Caco-2 (cell line): ENCODE data around the gene RBM46. TPM values are rescaled to one million over a fixed set of nuclear protein-coding genes. Genes with fewer than 3 reads are reported as not detected.

Source experiments
- BruUV-seq: library from RNA; stranded (reverse); fragments of 400-500 nt; replicated peaks from 2 replicates; lab custom pipeline; 2021; lab: Mats Ljungman, UMichigan
- CTCF ChIA-PET: fragments of 300-600 bp; sonication (Branson Sonifier 250); formaldehyde crosslinking; loops from one replicate; lab custom pipeline; 2022; ENCODE audit warnings: antibody characterized with exemption; lab: Charles Lee
- POLR2A ChIA-PET: fragments of 300-600 bp; sonication (Branson Sonifier 250); formaldehyde crosslinking; loops from one replicate; lab custom pipeline; 2022; ENCODE audit warnings: antibody characterized with exemption; lab: Charles Lee
- DNase-seq, 2 experiments: peaks; one replicate each; pipeline versions ENCODE4 v3.0.0 to v3.0.0-alpha.2; 2020 to 2022
- H3K27me3 ChIP-seq: replicated peaks from 2 replicates; pipeline ENCODE4 v1.6.0; 2011; ENCODE audit warnings: low read length; ENCODE audit not compliant: control insufficient read depth, insufficient read depth
- H3K36me3 ChIP-seq: 2 replicates; pipeline ENCODE4 v1.5.1; 2011; ENCODE audit warnings: low read length; ENCODE audit not compliant: control insufficient read depth, insufficient read depth
- H3K4me1 ChIP-seq: fragments of 250-450 bp; sonication (Bioruptor Pico); 2 replicates; pipeline ENCODE4 v1.5.1; 2020; ENCODE audit warnings: mild to moderate bottlenecking
- H3K4me3 ChIP-seq: 2 replicates; pipeline ENCODE4 v1.5.1; 2011; ENCODE audit warnings: low read depth, mild to moderate bottlenecking, control low read depth, low read length
- H3K9me3 ChIP-seq: fragments of 250-450 bp; sonication (Bioruptor Pico); 2 replicates; pipeline ENCODE4 v1.5.1; 2020; ENCODE audit warnings: mild to moderate bottlenecking, moderate library complexity
- H3K27ac Mint-ChIP-seq: one replicate; pipeline ENCODE4 v1.8.0; 2022; ENCODE audit warnings: mixed read lengths; ENCODE audit not compliant: unreplicated experiment
- H3K27me3 Mint-ChIP-seq: one replicate; pipeline ENCODE4 v1.8.0; 2022; ENCODE audit warnings: mixed read lengths; ENCODE audit not compliant: insufficient read depth, unreplicated experiment
- H3K36me3 Mint-ChIP-seq: one replicate; pipeline ENCODE4 v1.8.0; 2022; ENCODE audit warnings: mild to moderate bottlenecking, mixed read lengths; ENCODE audit not compliant: insufficient read depth, unreplicated experiment
- H3K4me1 Mint-ChIP-seq: one replicate; pipeline ENCODE4 v1.8.0; 2022; ENCODE audit warnings: low read depth, mixed read lengths; ENCODE audit not compliant: unreplicated experiment
- H3K4me3 Mint-ChIP-seq: one replicate; pipeline ENCODE4 v1.8.0; 2022; ENCODE audit warnings: mild to moderate bottlenecking, moderate library complexity, mixed read lengths; ENCODE audit not compliant: unreplicated experiment
- H3K9me3 Mint-ChIP-seq: one replicate; pipeline ENCODE4 v1.8.0; 2022; ENCODE audit warnings: mixed read lengths; ENCODE audit not compliant: unreplicated experiment
- CTCF ChIP-seq, 2 experiments: fragments of 200-600 bp in 1 of 2; IDR thresholded peaks; 1 replicate in 1 of 2; 2 replicates in 1 of 2; pipeline versions ENCODE4 v1.5.1 to v1.8.0; 2011 to 2022; ENCODE audit warnings: antibody characterized with exemption in 1 of 2, control low read depth in 1 of 2, inconsistent platforms in 1 of 2, low read depth in 1 of 2, low read length in 1 of 2, mild to moderate bottlenecking in 1 of 2, moderate library complexity in 1 of 2; ENCODE audit not compliant: insufficient read depth in 1 of 2, severe bottlenecking in 1 of 2, unreplicated experiment in 1 of 2
- intact Hi-C: fragments of 100-400 bp; cut with micrococcal nuclease; formaldehyde crosslinking; loops from one replicate; pipeline ENCODE4 v1.10.0; 2022; ENCODE audit not compliant: unreplicated experiment
- total RNA-seq: library from RNA; stranded (reverse); gene quantifications from 2 replicates; pipeline ENCODE4 v1.2.3, GENCODE V29; 2022

The RBM46 gene
- total RNA-seq, 1 experiment from 2014 or later: not detected

DNA sequence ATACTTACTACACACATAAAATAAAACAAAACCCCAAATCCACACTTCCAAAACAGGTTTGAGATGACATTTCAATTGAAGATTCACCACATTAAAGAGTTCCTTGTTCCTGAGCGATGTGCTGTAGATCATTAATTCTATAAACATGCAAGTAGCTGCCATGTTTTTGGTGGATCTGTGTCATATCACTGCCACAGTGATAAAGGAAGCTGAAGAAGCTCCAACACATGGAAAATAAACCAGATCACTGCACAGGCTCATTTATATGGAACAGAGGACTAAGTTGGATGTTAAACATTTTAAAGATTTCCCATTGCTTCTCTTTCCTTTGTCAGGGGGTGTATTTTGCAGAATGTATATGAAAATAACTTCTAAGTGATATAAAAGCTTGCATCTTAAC lies 2.8 kb upstream of the RBM46 start:
- H3K4me1 Mint-ChIP-seq: no peaks in the 10 kb centered on the region
- no peaks in the 10 kb centered on the region for H3K9me3 Mint-ChIP-seq
- Histone ChIP-seq H3K4me3 (no peak overlapping the region), H3K27me3 (no peaks in the 10 kb centered on the region; the same call in 1 of the 2 replicates), H3K4me1 (no peaks in the 10 kb centered on the region), H3K9me3 (0 out of 2 replicates have a peak, but pooled peaks cover 2% of the 10 kb centered on the region), H3K36me3 (no peaks in the 10 kb centered on the region)
- ChIA-PET CTCF (interaction anchor here (0.6 to 1.5 kb wide), 2 partner anchors 34 to 155 kb away, joined by 3 to 5 read pairs; partner anchors contain the start of gene LRAT), POLR2A (no interaction called here)
- no TSS peak for BruUV-seq
- no peak for TF ChIP-seq CTCF (IDR thresholded peaks at IDR 0.05; ENCODE audit: insufficient read depth in 1 of 2, low read depth in 1 of 2, low read length in 1 of 2, severe bottlenecking in 1 of 2, unreplicated experiment in 1 of 2)
- no peak overlapping the region for H3K4me3 Mint-ChIP-seq
- H3K27me3 Mint-ChIP-seq: peaks cover 22% of the 10 kb centered on the region
- H3K27ac Mint-ChIP-seq: no peak overlapping the region
- no peak for DNase-seq
- intact Hi-C loops: no loop called here
- no peaks in the 10 kb centered on the region for H3K36me3 Mint-ChIP-seq

DNA sequence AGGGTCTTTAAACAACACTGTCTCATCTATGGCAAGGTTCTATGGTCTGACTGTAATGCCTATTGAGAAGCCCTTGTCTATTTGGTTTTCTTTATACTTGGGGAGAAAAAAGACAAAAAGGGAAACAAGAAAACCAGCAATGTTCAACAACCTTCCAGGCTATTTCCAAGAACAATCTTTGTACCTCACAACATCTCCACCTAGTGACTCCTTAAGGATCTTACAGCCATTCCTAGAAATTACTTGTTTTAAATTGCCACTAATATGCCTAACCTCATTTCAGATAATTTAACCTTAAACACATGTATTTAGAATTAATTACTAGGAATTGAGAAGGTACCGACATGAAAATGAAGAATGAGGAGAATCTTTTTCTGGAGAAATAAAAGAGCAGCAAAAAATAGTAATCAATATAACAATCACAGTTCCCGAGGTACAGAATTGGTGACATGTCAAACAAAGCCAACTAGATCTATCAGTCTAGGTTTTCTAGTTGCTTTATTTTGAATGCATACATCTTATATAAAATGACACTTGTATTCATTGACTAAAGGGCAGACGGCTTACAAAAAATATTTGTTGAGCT lies 1.6 kb upstream of the RBM46 start:
- Mint-ChIP-seq H3K27me3 (peaks cover 21% of the 10 kb centered on the region), H3K4me1 (no peaks in the 10 kb centered on the region), H3K36me3 (no peaks in the 10 kb centered on the region), H3K9me3 (no peaks in the 10 kb centered on the region), H3K4me3 (no peak overlapping the region), H3K27ac (no peak overlapping the region)
- Histone ChIP-seq H3K4me1 (no peaks in the 10 kb centered on the region), H3K4me3 (no peak overlapping the region), H3K36me3 (no peaks in the 10 kb centered on the region), H3K9me3 (0 out of 2 replicates have a peak, but pooled peaks cover 3% of the 10 kb centered on the region), H3K27me3 (no peaks in the 10 kb centered on the region; the same call in 1 of the 2 replicates)
- no TSS peak for BruUV-seq
- POLR2A ChIA-PET: no interaction called here
- CTCF ChIA-PET: interaction anchor here (1.5 kb wide), 1 partner anchor 36 kb away, joined by 5 read pairs; the partner anchor contains the start of gene LRAT
- intact Hi-C loops: loop anchor here (1.0 kb wide), 5 partner anchors 93 to 227 kb away; no protein-coding TSS in a partner anchor
- DNase-seq: peak in 1 of 2 experiments; percentile 4
- TF ChIP-seq CTCF (IDR thresholded peaks at IDR 0.05; ENCODE audit: insufficient read depth in 1 of 2, low read depth in 1 of 2, low read length in 1 of 2, severe bottlenecking in 1 of 2, unreplicated experiment in 1 of 2): peak; percentile 56 to 57

GRCh38 chr4:154781983-154782293 lies 866 bp downstream of the RBM46 start:
- Mint-ChIP-seq H3K27ac (no peak overlapping the region), H3K27me3 (peaks cover 9% of the 10 kb centered on the region), H3K4me1 (no peaks in the 10 kb centered on the region), H3K36me3 (no peaks in the 10 kb centered on the region), H3K9me3 (no peaks in the 10 kb centered on the region), H3K4me3 (no peak overlapping the region)
- ChIA-PET CTCF (interaction anchor here (0.6 kb wide), 1 partner anchor 156 kb away, joined by 3 read pairs; no protein-coding TSS in a partner anchor), POLR2A (no interaction called here)
- Histone ChIP-seq H3K4me3 (no peak overlapping the region), H3K4me1 (no peaks in the 10 kb centered on the region), H3K36me3 (no peaks in the 10 kb centered on the region), H3K27me3 (no peaks in the 10 kb centered on the region), H3K9me3 (0 out of 2 replicates have a peak, but pooled peaks cover 3% of the 10 kb centered on the region)
- TF ChIP-seq CTCF (IDR thresholded peaks at IDR 0.05; ENCODE audit: insufficient read depth in 1 of 2, low read depth in 1 of 2, low read length in 1 of 2, severe bottlenecking in 1 of 2, unreplicated experiment in 1 of 2): no peak
- DNase-seq: no peak
- intact Hi-C loops: no loop called here
- no TSS peak for BruUV-seq
